ENCODE measurements around the gene TTC34.
"Not testable (repeated sequence)": the region's sequence is repeated elsewhere in the genome, so short reads cannot be mapped to it uniquely, and the experiment has no call there.

TTC34 gene

GRCh38 chr1:2654443-2654948, 147.0 kb downstream of the TTC34 start:
- WGBS, result 43% methylated on average over 14 of the region's 14 CpGs
- H2BK15ac ChIP-seq (ENCODE audit: low read depth, poor library complexity, severe bottlenecking); H2BK120ac ChIP-seq (ENCODE audit: low read depth, low read length); H2BK5ac ChIP-seq (ENCODE audit: low read depth, low read length, poor library complexity, severe bottlenecking); H3K4me1 ChIP-seq (ENCODE audit: control insufficient read depth, insufficient read depth, low read depth, low read length); H3K36me3 ChIP-seq (ENCODE audit: control insufficient read depth in 1 of 2, insufficient read depth in 2 of 2, low read depth in 1 of 2, low read length in 2 of 2); H3K4me3 ChIP-seq (ENCODE audit: insufficient read depth in 1 of 2, low read depth in 1 of 2, low read length in 2 of 2); H3K27ac ChIP-seq (ENCODE audit: low read length, poor library complexity, severe bottlenecking); DNase-seq; H3K14ac ChIP-seq (ENCODE audit: low read length in 2 of 2); H4K8ac ChIP-seq (ENCODE audit: low read length); H2AK5ac ChIP-seq (ENCODE audit: low read length, severe bottlenecking); H3K79me1 ChIP-seq (replicated peaks; ENCODE audit: low read length, poor library complexity, severe bottlenecking); H3K4me2 ChIP-seq (ENCODE audit: low read length, poor library complexity, severe bottlenecking); H4K91ac ChIP-seq (ENCODE audit: low read length); H3K18ac ChIP-seq (ENCODE audit: low read depth in 1 of 2, low read length in 2 of 2); H3K23ac ChIP-seq (ENCODE audit: low read length in 2 of 2); H3K27me3 ChIP-seq (ENCODE audit: control insufficient read depth in 1 of 2, insufficient read depth in 1 of 2, low read length in 2 of 2); H2BK12ac ChIP-seq (ENCODE audit: low read length in 2 of 2); H3K4ac ChIP-seq (ENCODE audit: low read depth in 1 of 2, low read length in 2 of 2); H3K9ac ChIP-seq (ENCODE audit: low read length): not testable (repeated sequence)
- H3K9me3 ChIP-seq (ENCODE audit: control insufficient read depth, low read length), result peaks cover 19% of the 10 kb centered on the region
- H2AFZ ChIP-seq (ENCODE audit: low read depth, low read length), result peak overlapping the region; percentile 2

DNA sequence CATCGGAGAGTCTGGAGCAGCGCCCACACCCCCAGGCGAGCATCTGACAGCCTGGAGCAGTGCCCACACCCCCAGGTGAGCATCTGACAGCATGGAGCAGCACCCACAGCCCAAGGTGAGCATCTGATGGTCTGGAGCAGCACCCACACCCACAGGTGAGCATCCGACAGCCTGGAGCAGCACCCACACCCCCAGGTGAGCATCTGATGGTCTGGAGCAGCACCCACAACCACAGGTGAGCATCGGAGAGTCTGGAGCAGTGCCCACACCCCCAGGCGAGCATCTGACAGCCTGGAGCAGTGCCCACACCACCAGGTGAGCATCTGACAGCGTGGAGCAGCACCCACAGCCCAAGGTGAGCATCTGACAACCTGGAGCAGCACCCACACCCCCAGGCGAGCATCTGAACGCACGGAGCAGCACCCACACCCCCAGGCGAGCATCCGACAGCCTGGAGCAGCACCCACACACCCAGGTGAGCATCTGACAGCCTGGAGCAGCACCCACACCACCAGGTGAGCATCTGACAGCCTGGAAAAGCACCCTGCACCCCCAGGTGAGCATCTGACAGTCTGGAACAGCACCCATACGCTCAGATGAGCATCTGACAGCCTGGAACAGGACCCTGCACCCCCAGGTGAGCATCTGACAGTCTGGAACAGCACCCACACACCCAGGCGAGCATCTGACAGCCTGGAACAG, 147.6 kb downstream of the TTC34 start:
- 45% methylated on average over 14 of the region's 14 CpGs for WGBS
- not testable (repeated sequence) for DNase-seq; H3K4me1 ChIP-seq (ENCODE audit: control insufficient read depth, insufficient read depth, low read depth, low read length); H3K23ac ChIP-seq (ENCODE audit: low read length in 2 of 2); H2BK120ac ChIP-seq (ENCODE audit: low read depth, low read length); H3K27ac ChIP-seq (ENCODE audit: low read length, poor library complexity, severe bottlenecking); H3K14ac ChIP-seq (ENCODE audit: low read length in 2 of 2); H3K27me3 ChIP-seq (ENCODE audit: control insufficient read depth in 1 of 2, insufficient read depth in 1 of 2, low read length in 2 of 2); H2AFZ ChIP-seq (ENCODE audit: low read depth, low read length); H3K18ac ChIP-seq (ENCODE audit: low read depth in 1 of 2, low read length in 2 of 2); H3K4ac ChIP-seq (ENCODE audit: low read depth in 1 of 2, low read length in 2 of 2); H3K36me3 ChIP-seq (ENCODE audit: control insufficient read depth in 1 of 2, insufficient read depth in 2 of 2, low read depth in 1 of 2, low read length in 2 of 2); H2AK5ac ChIP-seq (ENCODE audit: low read length, severe bottlenecking); H2BK5ac ChIP-seq (ENCODE audit: low read depth, low read length, poor library complexity, severe bottlenecking); H3K79me1 ChIP-seq (replicated peaks; ENCODE audit: low read length, poor library complexity, severe bottlenecking); H3K4me2 ChIP-seq (ENCODE audit: low read length, poor library complexity, severe bottlenecking); H4K8ac ChIP-seq (ENCODE audit: low read length); H2BK12ac ChIP-seq (ENCODE audit: low read length in 2 of 2); H3K9ac ChIP-seq (ENCODE audit: low read length); H2BK15ac ChIP-seq (ENCODE audit: low read depth, poor library complexity, severe bottlenecking)
- peaks cover 19% of the 10 kb centered on the region for H3K9me3 ChIP-seq (ENCODE audit: control insufficient read depth, low read length)
- H4K91ac ChIP-seq (ENCODE audit: low read length), result peak overlapping the region; percentile 35
- peak overlapping the region in 1 of 2 experiments; percentile 4 for H3K4me3 ChIP-seq (ENCODE audit: insufficient read depth in 1 of 2, low read depth in 1 of 2, low read length in 2 of 2)

- not testable (repeated sequence) for H3K4me1 ChIP-seq (ENCODE audit: control insufficient read depth, insufficient read depth, low read depth, low read length); H3K18ac ChIP-seq (ENCODE audit: low read depth in 1 of 2, low read length in 2 of 2); H4K8ac ChIP-seq (ENCODE audit: low read length); H2BK120ac ChIP-seq (ENCODE audit: low read depth, low read length); H3K4ac ChIP-seq (ENCODE audit: low read depth in 1 of 2, low read length in 2 of 2); H4K91ac ChIP-seq (ENCODE audit: low read length); H3K27ac ChIP-seq (ENCODE audit: low read length, poor library complexity, severe bottlenecking); H3K4me3 ChIP-seq (ENCODE audit: insufficient read depth in 1 of 2, low read depth in 1 of 2, low read length in 2 of 2); H3K23ac ChIP-seq (ENCODE audit: low read length in 2 of 2); H3K9ac ChIP-seq (ENCODE audit: low read length); H2BK5ac ChIP-seq (ENCODE audit: low read depth, low read length, poor library complexity, severe bottlenecking); H3K36me3 ChIP-seq (ENCODE audit: control insufficient read depth in 1 of 2, insufficient read depth in 2 of 2, low read depth in 1 of 2, low read length in 2 of 2); H2AFZ ChIP-seq (ENCODE audit: low read depth, low read length); H3K79me1 ChIP-seq (replicated peaks; ENCODE audit: low read length, poor library complexity, severe bottlenecking); H2AK5ac ChIP-seq (ENCODE audit: low read length, severe bottlenecking); H3K27me3 ChIP-seq (ENCODE audit: control insufficient read depth in 1 of 2, insufficient read depth in 1 of 2, low read length in 2 of 2); DNase-seq; H3K14ac ChIP-seq (ENCODE audit: low read length in 2 of 2); H3K4me2 ChIP-seq (ENCODE audit: low read length, poor library complexity, severe bottlenecking); H2BK15ac ChIP-seq (ENCODE audit: low read depth, poor library complexity, severe bottlenecking); H2BK12ac ChIP-seq (ENCODE audit: low read length in 2 of 2)
- H3K9me3 ChIP-seq (ENCODE audit: control insufficient read depth, low read length), result peaks cover 22% of the 10 kb centered on the region
- WGBS, result 29% methylated on average over 12 of the region's 12 CpGs
These were observed 148.4 kb downstream of the TTC34 start for GRCh38 chr1:2652926-2653571.

- not testable (repeated sequence) for H3K27me3 ChIP-seq (ENCODE audit: control insufficient read depth in 1 of 2, insufficient read depth in 1 of 2, low read length in 2 of 2); H2BK15ac ChIP-seq (ENCODE audit: low read depth, poor library complexity, severe bottlenecking); H2BK120ac ChIP-seq (ENCODE audit: low read depth, low read length); H2BK5ac ChIP-seq (ENCODE audit: low read depth, low read length, poor library complexity, severe bottlenecking); H2AK5ac ChIP-seq (ENCODE audit: low read length, severe bottlenecking); H3K79me1 ChIP-seq (replicated peaks; ENCODE audit: low read length, poor library complexity, severe bottlenecking); H3K36me3 ChIP-seq (ENCODE audit: control insufficient read depth in 1 of 2, insufficient read depth in 2 of 2, low read depth in 1 of 2, low read length in 2 of 2); H3K23ac ChIP-seq (ENCODE audit: low read length in 2 of 2); H3K4ac ChIP-seq (ENCODE audit: low read depth in 1 of 2, low read length in 2 of 2); H3K4me1 ChIP-seq (ENCODE audit: control insufficient read depth, insufficient read depth, low read depth, low read length); H2BK12ac ChIP-seq (ENCODE audit: low read length in 2 of 2); H4K91ac ChIP-seq (ENCODE audit: low read length); H3K14ac ChIP-seq (ENCODE audit: low read length in 2 of 2); H2AFZ ChIP-seq (ENCODE audit: low read depth, low read length); H3K27ac ChIP-seq (ENCODE audit: low read length, poor library complexity, severe bottlenecking); H3K4me3 ChIP-seq (ENCODE audit: insufficient read depth in 1 of 2, low read depth in 1 of 2, low read length in 2 of 2); H3K9ac ChIP-seq (ENCODE audit: low read length); H3K4me2 ChIP-seq (ENCODE audit: low read length, poor library complexity, severe bottlenecking); DNase-seq; H4K8ac ChIP-seq (ENCODE audit: low read length); H3K18ac ChIP-seq (ENCODE audit: low read depth in 1 of 2, low read length in 2 of 2)
- WGBS, result 40% methylated on average over 16 of the region's 16 CpGs
- peaks cover 24% of the 10 kb centered on the region for H3K9me3 ChIP-seq (ENCODE audit: control insufficient read depth, low read length)
These were observed 149.2 kb downstream of the TTC34 start for GRCh38 chr1:2652152-2652925.

All from mesenchymal stem cell (in vitro differentiated cells and primary cell).